Caco-2 (cell line): ENCODE data around the gene KREMEN1. TPM values are rescaled to one million over a fixed set of nuclear protein-coding genes. Genes with fewer than 3 reads are reported as not detected.

Experiments
- BruUV-seq: library from RNA; stranded (reverse); fragments of 400-500 nt; replicated peaks from 2 replicates; lab custom pipeline; 2021; lab: Mats Ljungman, UMichigan
- CTCF ChIA-PET: fragments of 300-600 bp; sonication (Branson Sonifier 250); formaldehyde crosslinking; loops from one replicate; lab custom pipeline; 2022; ENCODE audit warnings: antibody characterized with exemption; lab: Charles Lee
- POLR2A ChIA-PET: fragments of 300-600 bp; sonication (Branson Sonifier 250); formaldehyde crosslinking; loops from one replicate; lab custom pipeline; 2022; ENCODE audit warnings: antibody characterized with exemption; lab: Charles Lee
- DNase-seq, 2 experiments: peaks; one replicate each; pipeline versions ENCODE4 v3.0.0 to v3.0.0-alpha.2; 2020 to 2022
- H3K27me3 ChIP-seq: replicated peaks from 2 replicates; pipeline ENCODE4 v1.6.0; 2011; ENCODE audit warnings: low read length; ENCODE audit not compliant: control insufficient read depth, insufficient read depth
- H3K36me3 ChIP-seq: 2 replicates; pipeline ENCODE4 v1.5.1; 2011; ENCODE audit warnings: low read length; ENCODE audit not compliant: control insufficient read depth, insufficient read depth
- H3K4me1 ChIP-seq: fragments of 250-450 bp; sonication (Bioruptor Pico); 2 replicates; pipeline ENCODE4 v1.5.1; 2020; ENCODE audit warnings: mild to moderate bottlenecking
- H3K4me3 ChIP-seq: 2 replicates; pipeline ENCODE4 v1.5.1; 2011; ENCODE audit warnings: low read depth, mild to moderate bottlenecking, control low read depth, low read length
- H3K9me3 ChIP-seq: fragments of 250-450 bp; sonication (Bioruptor Pico); 2 replicates; pipeline ENCODE4 v1.5.1; 2020; ENCODE audit warnings: mild to moderate bottlenecking, moderate library complexity
- H3K27ac Mint-ChIP-seq: one replicate; pipeline ENCODE4 v1.8.0; 2022; ENCODE audit warnings: mixed read lengths; ENCODE audit not compliant: unreplicated experiment
- H3K27me3 Mint-ChIP-seq: one replicate; pipeline ENCODE4 v1.8.0; 2022; ENCODE audit warnings: mixed read lengths; ENCODE audit not compliant: insufficient read depth, unreplicated experiment
- H3K36me3 Mint-ChIP-seq: one replicate; pipeline ENCODE4 v1.8.0; 2022; ENCODE audit warnings: mild to moderate bottlenecking, mixed read lengths; ENCODE audit not compliant: insufficient read depth, unreplicated experiment
- H3K4me1 Mint-ChIP-seq: one replicate; pipeline ENCODE4 v1.8.0; 2022; ENCODE audit warnings: low read depth, mixed read lengths; ENCODE audit not compliant: unreplicated experiment
- H3K4me3 Mint-ChIP-seq: one replicate; pipeline ENCODE4 v1.8.0; 2022; ENCODE audit warnings: mild to moderate bottlenecking, moderate library complexity, mixed read lengths; ENCODE audit not compliant: unreplicated experiment
- H3K9me3 Mint-ChIP-seq: one replicate; pipeline ENCODE4 v1.8.0; 2022; ENCODE audit warnings: mixed read lengths; ENCODE audit not compliant: unreplicated experiment
- intact Hi-C: fragments of 100-400 bp; cut with micrococcal nuclease; formaldehyde crosslinking; loops from one replicate; pipeline ENCODE4 v1.10.0; 2022; ENCODE audit not compliant: unreplicated experiment
- total RNA-seq: library from RNA; stranded (reverse); gene quantifications from 2 replicates; pipeline ENCODE4 v1.2.3, GENCODE V29; 2022
- TF ChIP-seq, protein P1 (sequence below), 2 experiments: fragments of 200-600 bp in 1 of 2; IDR thresholded peaks; 1 replicate in 1 of 2; 2 replicates in 1 of 2; pipeline versions ENCODE4 v1.5.1 to v1.8.0; 2011 to 2022; ENCODE audit warnings: antibody characterized with exemption in 1 of 2, control low read depth in 1 of 2, inconsistent platforms in 1 of 2, low read depth in 1 of 2, low read length in 1 of 2, mild to moderate bottlenecking in 1 of 2, moderate library complexity in 1 of 2; ENCODE audit not compliant: insufficient read depth in 1 of 2, severe bottlenecking in 1 of 2, unreplicated experiment in 1 of 2

The KREMEN1 gene
- total RNA-seq, 1 experiment from 2014 or later, result 29.7 TPM

DNA sequence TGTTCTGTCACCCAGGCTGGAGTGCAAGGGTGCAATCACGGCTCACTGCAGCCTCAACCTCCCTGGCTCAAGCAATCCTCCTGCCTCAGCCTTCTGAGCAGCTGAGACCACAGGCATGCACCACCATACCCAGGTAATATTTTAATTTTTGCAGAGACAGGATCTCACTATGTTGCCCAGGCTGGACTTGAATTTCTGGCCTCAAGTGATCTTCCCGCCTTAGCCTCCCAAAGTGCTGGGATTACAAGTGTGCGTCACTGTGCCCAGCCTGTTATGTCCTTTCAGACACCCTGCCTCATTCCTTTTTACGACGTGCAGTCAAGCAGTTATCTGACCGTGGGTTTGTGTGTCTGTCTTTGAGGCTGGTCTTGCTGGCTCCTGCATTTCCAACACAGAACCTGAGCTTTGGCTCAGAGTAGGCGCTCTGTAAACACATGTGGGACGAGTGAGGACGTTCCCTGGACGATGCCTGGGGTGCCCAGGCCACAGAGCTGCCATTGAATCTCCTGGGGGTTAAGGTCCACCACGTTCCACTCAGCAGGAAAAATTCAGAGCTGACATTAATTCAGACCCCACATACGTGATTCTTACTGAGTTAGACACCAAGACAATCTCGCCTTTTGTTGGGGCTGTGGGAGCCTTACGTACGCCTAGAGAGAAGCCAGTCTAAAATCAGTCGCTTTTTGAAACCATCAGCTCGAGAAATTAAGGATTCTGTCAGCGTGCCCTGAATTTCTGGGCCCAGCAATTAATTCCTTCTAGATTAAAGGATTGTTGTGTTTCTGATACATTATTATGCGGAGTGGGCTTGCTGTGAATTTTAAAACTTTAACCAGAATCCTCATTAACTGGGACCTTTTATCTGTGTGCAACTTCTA, 111.4 kb downstream of the KREMEN1 start:
- Mint-ChIP-seq H3K4me3 (no peak overlapping the region), H3K27me3 (no peaks in the 10 kb centered on the region), H3K27ac (no peak overlapping the region), H3K36me3 (no peaks in the 10 kb centered on the region), H3K4me1 (no peaks in the 10 kb centered on the region), H3K9me3 (no peaks in the 10 kb centered on the region)
- ChIA-PET CTCF (interaction anchor here (1.2 kb wide), 1 partner anchor 61 kb away, joined by 3 read pairs; no protein-coding TSS in a partner anchor), POLR2A (interaction anchor here (0.7 kb wide), 1 partner anchor 18 kb away, joined by 6 read pairs; no protein-coding TSS in a partner anchor)
- intact Hi-C loops, result no loop called here
- H3K9me3 ChIP-seq, result no peaks in the 10 kb centered on the region; the same call in 1 of the 2 replicates
- no peaks in the 10 kb centered on the region for H3K4me1 ChIP-seq
- no peak for DNase-seq
- no peak overlapping the region for H3K4me3 ChIP-seq
- no peaks in the 10 kb centered on the region; the same call in 1 of the 2 replicates for H3K27me3 ChIP-seq
- TF ChIP-seq, protein P1, sequence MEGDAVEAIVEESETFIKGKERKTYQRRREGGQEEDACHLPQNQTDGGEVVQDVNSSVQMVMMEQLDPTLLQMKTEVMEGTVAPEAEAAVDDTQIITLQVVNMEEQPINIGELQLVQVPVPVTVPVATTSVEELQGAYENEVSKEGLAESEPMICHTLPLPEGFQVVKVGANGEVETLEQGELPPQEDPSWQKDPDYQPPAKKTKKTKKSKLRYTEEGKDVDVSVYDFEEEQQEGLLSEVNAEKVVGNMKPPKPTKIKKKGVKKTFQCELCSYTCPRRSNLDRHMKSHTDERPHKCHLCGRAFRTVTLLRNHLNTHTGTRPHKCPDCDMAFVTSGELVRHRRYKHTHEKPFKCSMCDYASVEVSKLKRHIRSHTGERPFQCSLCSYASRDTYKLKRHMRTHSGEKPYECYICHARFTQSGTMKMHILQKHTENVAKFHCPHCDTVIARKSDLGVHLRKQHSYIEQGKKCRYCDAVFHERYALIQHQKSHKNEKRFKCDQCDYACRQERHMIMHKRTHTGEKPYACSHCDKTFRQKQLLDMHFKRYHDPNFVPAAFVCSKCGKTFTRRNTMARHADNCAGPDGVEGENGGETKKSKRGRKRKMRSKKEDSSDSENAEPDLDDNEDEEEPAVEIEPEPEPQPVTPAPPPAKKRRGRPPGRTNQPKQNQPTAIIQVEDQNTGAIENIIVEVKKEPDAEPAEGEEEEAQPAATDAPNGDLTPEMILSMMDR (IDR thresholded peaks at IDR 0.05; ENCODE audit: insufficient read depth in 1 of 2, low read depth in 1 of 2, low read length in 1 of 2, severe bottlenecking in 1 of 2, unreplicated experiment in 1 of 2), result no peak
- BruUV-seq, result no TSS peak
- no peaks in the 10 kb centered on the region for H3K36me3 ChIP-seq

DNA sequence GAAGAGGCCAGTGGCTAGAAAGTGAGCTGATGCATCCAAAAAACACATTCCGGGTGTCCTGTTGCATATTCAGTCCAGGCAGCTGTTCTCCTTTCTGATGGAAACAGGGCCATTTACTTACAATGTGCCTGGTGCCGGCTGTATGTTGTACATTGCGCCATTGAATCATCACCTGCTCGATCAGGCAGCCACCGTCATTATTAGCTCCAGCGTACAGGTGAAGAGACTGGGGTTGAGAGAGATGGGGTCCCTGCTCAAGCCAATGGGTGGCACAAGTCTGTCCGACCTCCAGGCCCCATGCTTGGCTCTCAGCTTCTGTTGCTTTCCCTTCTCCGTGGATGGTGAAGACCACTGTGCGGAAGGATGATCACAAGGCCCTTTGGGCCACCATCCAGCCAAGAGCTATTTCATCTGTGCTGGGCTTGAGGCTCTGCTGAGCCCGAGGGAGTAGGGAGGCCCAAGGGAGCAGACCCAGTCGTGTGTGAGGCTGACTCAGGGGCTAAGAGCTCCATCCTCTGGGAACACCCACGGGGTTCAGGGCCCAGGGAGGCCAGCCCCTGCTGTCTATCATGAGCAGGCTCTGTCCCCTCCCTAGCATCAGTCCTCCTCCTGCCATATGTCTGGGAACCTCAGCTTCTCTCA, 112.1 kb downstream of the KREMEN1 start:
- no peaks in the 10 kb centered on the region for H3K9me3 ChIP-seq
- Mint-ChIP-seq H3K9me3 (no peaks in the 10 kb centered on the region), H3K4me3 (no peak overlapping the region), H3K27me3 (no peaks in the 10 kb centered on the region), H3K4me1 (no peaks in the 10 kb centered on the region), H3K27ac (no peak overlapping the region), H3K36me3 (no peaks in the 10 kb centered on the region)
- TF ChIP-seq, protein P1 (IDR thresholded peaks at IDR 0.05; ENCODE audit: insufficient read depth in 1 of 2, low read depth in 1 of 2, low read length in 1 of 2, severe bottlenecking in 1 of 2, unreplicated experiment in 1 of 2), result no peak
- intact Hi-C loops, result no loop called here
- no peak overlapping the region for H3K4me3 ChIP-seq
- no peaks in the 10 kb centered on the region for H3K4me1 ChIP-seq
- no TSS peak for BruUV-seq
- H3K36me3 ChIP-seq, result no peaks in the 10 kb centered on the region
- no peaks in the 10 kb centered on the region; the same call in 1 of the 2 replicates for H3K27me3 ChIP-seq
- DNase-seq, result no peak
- ChIA-PET POLR2A (no interaction called here), CTCF (interaction anchor here (1.2 kb wide), 1 partner anchor 61 kb away, joined by 3 read pairs; no protein-coding TSS in a partner anchor)

DNA sequence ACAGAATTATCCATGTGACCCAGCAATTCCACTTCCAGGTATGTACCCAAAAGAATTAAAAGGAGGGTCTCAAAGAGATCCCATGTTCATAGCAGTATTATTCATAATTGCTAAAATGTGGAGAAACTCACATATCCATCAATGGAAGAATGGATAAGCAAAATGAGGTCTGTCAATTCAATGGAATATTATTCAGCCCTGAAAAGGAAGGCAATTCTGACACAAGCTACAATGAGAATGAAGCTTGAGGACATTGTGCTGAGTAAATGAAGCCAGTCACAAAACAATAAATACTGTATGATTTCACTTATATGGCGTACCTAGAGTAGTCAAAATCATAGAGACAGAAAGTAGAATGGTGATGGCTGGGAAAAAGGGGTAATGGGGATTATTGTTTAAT, 113.5 kb downstream of the KREMEN1 start:
- Mint-ChIP-seq H3K4me1 (no peaks in the 10 kb centered on the region), H3K27ac (no peak overlapping the region), H3K4me3 (no peak overlapping the region), H3K36me3 (no peaks in the 10 kb centered on the region), H3K27me3 (no peaks in the 10 kb centered on the region), H3K9me3 (no peaks in the 10 kb centered on the region)
- H3K36me3 ChIP-seq, result no peaks in the 10 kb centered on the region
- H3K27me3 ChIP-seq, result no peaks in the 10 kb centered on the region; the same call in 1 of the 2 replicates
- H3K4me3 ChIP-seq, result no peak overlapping the region
- BruUV-seq, result no TSS peak
- TF ChIP-seq, protein P1 (IDR thresholded peaks at IDR 0.05; ENCODE audit: insufficient read depth in 1 of 2, low read depth in 1 of 2, low read length in 1 of 2, severe bottlenecking in 1 of 2, unreplicated experiment in 1 of 2), result no peak
- ChIA-PET CTCF (no interaction called here), POLR2A (no interaction called here)
- no peak for DNase-seq
- H3K9me3 ChIP-seq, result no peaks in the 10 kb centered on the region
- H3K4me1 ChIP-seq, result no peaks in the 10 kb centered on the region
- intact Hi-C loops, result no loop called here
